Amygdala (tissue), 56 donors: ENCODE data around the gene CCNT2.
A peak's percentile ranks its signal among the peaks of the same experiment; 100 is the strongest.
"Not testable (repeated sequence)": the region's sequence is repeated elsewhere in the genome, so short reads cannot be mapped to it uniquely, and the experiment has no call there.

ENCODE experiments used
- DNase-seq, 56 donors: peaks; one replicate each; lab custom pipeline; 2025; lab: John Stamatoyannopoulos, UW

CCNT2 gene

GRCh38 chr2:134973241-134974138, 54.9 kb downstream of the CCNT2 start:
- no peak for DNase-seq

DNA sequence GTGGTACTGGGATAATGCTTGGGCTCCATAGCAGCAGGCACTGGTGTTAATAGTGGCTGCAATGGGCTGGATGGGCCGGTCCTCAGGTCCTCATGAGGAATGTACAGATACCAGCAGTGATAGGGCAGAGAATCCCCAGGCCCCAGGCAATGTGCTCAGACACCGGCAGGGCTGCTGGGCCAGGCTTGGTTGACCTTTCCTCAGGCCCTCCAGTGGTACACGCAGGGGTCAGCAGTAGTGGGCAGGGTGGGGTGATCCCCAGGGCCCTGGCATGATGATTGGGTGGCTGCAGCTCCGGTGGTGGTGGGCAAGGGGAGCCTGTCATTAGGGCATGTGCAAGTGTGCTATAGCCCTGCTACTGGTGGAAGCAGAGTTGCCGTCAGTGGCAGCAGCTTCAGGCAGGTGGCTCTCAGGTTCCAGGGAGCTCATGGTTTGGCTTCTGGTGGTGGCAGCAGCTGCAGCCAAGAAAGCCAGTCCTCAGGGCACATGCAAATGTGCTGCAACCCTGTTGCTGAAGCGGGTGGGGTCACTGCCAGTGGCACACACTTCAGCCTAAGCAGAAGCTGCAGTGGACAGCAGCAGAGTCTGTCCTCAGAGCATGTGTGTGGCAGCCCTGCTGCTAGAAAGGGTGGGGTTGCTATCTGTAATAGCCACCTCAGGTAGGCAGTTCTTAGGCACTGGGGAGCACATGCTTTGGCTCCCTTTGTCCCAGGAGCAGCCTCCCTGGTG, 56.8 kb downstream of the CCNT2 start:
- no peak for DNase-seq

- no peak for DNase-seq
These were observed 57.6 kb downstream of the CCNT2 start for GRCh38 chr2:134976074-134976702.

DNA sequence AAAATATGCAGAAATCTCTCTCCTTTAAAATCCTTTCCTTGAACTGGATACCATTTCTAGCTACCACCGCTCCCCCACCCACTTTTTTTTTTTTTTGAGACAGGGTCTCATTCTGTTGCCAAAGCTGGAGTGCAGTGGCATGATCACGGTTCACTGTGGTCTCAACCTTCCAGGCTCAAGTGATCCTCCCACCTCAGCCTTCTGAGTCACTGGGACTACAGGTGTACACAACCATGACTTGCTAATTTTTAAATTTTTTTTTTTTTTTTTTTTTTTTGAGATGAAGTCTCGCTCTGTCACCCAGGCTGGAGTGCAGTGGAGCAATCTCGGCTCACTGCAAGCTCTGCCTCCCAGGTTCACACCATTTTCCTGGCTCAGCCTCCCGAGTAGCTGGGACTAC, 58.5 kb downstream of the CCNT2 start:
- not testable (repeated sequence) for DNase-seq

DNA sequence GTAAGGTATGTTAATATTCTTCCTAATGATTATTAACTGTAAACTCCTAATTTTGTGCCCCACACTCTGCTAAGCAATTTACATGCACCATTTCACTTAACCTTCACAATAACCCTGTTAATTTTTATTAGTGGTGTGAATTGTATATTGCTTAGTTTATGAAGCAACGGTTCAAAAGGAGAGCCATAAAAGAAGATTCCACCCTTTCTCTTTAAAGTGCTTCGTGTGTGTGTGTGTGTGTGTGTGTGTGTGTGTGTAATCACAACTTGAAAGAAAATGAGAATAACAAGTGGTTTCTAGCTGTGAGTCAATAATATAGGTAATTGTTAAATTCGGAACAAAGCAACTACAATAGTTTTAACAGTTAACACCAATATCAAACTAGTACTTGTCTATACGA, 60.6 kb downstream of the CCNT2 start:
- DNase-seq, result no peak

DNA sequence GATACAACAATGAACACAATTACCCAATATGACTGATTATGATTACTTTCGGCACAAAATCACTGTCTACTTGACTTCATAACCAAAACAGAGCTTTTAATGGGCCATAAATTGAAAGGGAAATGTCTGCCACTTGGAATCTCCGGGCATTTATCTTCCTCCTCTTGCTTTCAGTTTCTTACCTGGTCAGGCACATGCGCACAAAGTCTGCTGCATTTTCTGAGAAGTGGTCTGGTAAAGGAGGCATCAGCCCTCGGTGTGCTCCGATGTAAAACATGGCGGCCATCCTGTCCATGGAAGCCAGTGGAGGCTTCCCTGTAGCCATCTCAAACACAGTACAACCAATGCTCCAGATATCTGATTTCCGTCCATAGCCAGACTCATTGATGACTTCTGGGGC, 62.0 kb downstream of the CCNT2 start:
- DNase-seq, result no peak

DNA sequence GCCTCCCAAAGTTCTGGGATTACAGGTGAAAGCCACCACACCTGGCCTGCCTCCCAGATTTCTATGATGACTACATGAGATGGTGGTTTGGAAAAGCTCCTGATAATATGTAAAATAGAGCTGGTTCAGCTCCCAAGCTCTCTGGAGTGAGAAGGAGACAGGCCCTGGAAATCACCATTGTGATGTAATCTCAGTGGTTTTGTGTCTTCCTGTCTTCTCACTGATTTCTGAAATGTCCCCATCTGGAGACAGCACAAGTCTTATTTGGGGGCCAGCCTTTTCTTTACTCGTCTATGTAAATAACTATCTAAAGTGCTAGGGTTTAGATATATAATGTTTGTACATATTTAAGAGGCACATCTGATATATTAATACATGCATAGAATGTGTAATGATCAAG, 64.0 kb downstream of the CCNT2 start:
- no peak for DNase-seq

DNA sequence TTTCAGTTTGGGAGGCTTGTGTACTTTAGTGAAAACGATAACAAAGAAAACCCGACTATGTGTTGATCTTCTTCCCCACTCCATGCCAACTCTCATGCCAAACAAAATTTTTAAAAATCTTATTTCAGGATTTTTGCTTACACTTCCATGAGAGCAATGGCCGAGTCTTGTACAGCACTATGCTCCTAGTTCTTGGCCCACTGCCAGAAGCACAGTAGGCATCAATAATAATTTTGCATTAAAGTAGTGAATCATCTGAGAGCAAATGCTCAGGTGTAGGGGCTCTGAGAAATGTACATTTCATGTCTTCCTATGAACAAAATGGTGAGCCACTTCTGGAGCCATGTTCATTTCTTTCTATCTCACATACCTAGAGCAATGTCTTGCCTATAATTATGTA, 66.4 kb downstream of the CCNT2 start:
- no peak for DNase-seq

GRCh38 chr2:134988994-134989605, 70.5 kb downstream of the CCNT2 start:
- DNase-seq, result no peak

GRCh38 chr2:134999521-134999920, 80.9 kb downstream of the CCNT2 start:
- no peak for DNase-seq

DNA sequence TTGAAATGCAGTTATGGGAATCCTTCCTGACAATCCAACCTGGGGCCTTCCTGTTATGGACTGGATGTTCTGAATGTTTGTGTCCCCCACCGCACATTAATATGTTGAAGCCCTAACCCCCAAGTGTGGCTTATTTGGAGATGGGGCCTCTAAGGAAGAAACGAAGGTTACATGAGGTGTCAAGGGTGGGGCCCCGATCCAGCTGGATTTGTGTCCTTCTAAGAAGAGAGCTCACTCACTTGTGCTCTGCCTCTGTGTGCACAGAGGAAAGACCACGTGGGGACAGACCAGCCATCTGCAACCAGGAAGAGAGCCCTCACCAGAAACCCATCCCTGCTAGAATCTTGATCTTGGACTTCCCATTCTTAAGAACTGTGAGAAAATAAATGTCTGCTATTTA, 84.2 kb downstream of the CCNT2 start:
- no peak for DNase-seq

GRCh38 chr2:135004005-135004746, 85.6 kb downstream of the CCNT2 start:
- DNase-seq, result peak in 54 of 56 donors; percentile 3 to 81 (median 50)

- no peak for DNase-seq
These were observed 87.1 kb downstream of the CCNT2 start for GRCh38 chr2:135005753-135006152.
